Activated CD8-positive, alpha-beta memory T cell treated with anti-CD3 and anti-CD28 coated beads for 36 hours (primary cell): ENCODE measurements around the gene MAD1L1. TPM values are rescaled to one million over a fixed set of nuclear protein-coding genes. Genes with fewer than 3 reads are reported as not detected.

Experiments
- CTCF ChIA-PET: fragments of 350-600 bp; sonication (Branson Sonifier 250); formaldehyde crosslinking; loops from one replicate; lab custom pipeline; 2021; ENCODE audit warnings: antibody characterized with exemption; lab: Charles Lee
- POLR2A ChIA-PET: fragments of 350-600 bp; sonication (Branson Sonifier 250); formaldehyde crosslinking; loops from one replicate; lab custom pipeline; 2021; ENCODE audit warnings: antibody characterized with exemption; lab: Charles Lee
- total RNA-seq, 2 experiments: library from RNA; stranded (reverse); gene quantifications; one replicate each; pipeline ENCODE4 v1.2.3, GENCODE V29; 2021

MAD1L1 gene
- total RNA-seq, 2 experiments from 2014 or later = 39.4 to 40.8 TPM

GRCh38 chr7:1956141-1956540 lies 276.6 kb downstream of the MAD1L1 start:
- ChIA-PET CTCF (no interaction called here), POLR2A (no interaction called here)

GRCh38 chr7:1954366-1955004 lies 278.3 kb downstream of the MAD1L1 start:
- POLR2A ChIA-PET = no interaction called here

GRCh38 chr7:1953199-1954190 lies 279.2 kb downstream of the MAD1L1 start:
- ChIA-PET POLR2A (no interaction called here), CTCF (no interaction called here)

More at GRCh38 chr7:1954366-1955004, 278.3 kb downstream of the MAD1L1 start:
- CTCF ChIA-PET = no interaction called here

GRCh38 chr7:1952781-1953180 lies 280.0 kb downstream of the MAD1L1 start:
- POLR2A ChIA-PET = interaction anchor here (0.6 kb wide), 1 partner anchor 47 kb away, joined by 5 read pairs; no protein-coding TSS in a partner anchor
- CTCF ChIA-PET = no interaction called here

GRCh38 chr7:1952169-1952760 lies 280.5 kb downstream of the MAD1L1 start:
- CTCF ChIA-PET = no interaction called here
- POLR2A ChIA-PET = interaction anchor here (0.6 kb wide), 1 partner anchor 46 kb away, joined by 5 read pairs; no protein-coding TSS in a partner anchor

- POLR2A ChIA-PET = no interaction called here
- CTCF ChIA-PET = no interaction called here
These were observed 281.1 kb downstream of the MAD1L1 start for GRCh38 chr7:1951600-1951999.

- CTCF ChIA-PET = no interaction called here
- POLR2A ChIA-PET = no interaction called here
These were observed 281.6 kb downstream of the MAD1L1 start for GRCh38 chr7:1951159-1951536.

GRCh38 chr7:1950452-1951158 lies 282.1 kb downstream of the MAD1L1 start:
- POLR2A ChIA-PET = no interaction called here
- CTCF ChIA-PET = no interaction called here

- POLR2A ChIA-PET = no interaction called here
These were observed 282.7 kb downstream of the MAD1L1 start for GRCh38 chr7:1950066-1950451.

GRCh38 chr7:1949681-1950055 lies 283.1 kb downstream of the MAD1L1 start:
- POLR2A ChIA-PET = no interaction called here
- CTCF ChIA-PET = no interaction called here

More at GRCh38 chr7:1950066-1950451, 282.7 kb downstream of the MAD1L1 start:
- CTCF ChIA-PET = no interaction called here

GRCh38 chr7:1948887-1949680 lies 283.7 kb downstream of the MAD1L1 start:
- POLR2A ChIA-PET = no interaction called here
- CTCF ChIA-PET = no interaction called here

GRCh38 chr7:1948301-1948796 lies 284.4 kb downstream of the MAD1L1 start:
- CTCF ChIA-PET = no interaction called here
- POLR2A ChIA-PET = no interaction called here

GRCh38 chr7:1947586-1948217 lies 285.0 kb downstream of the MAD1L1 start:
- ChIA-PET CTCF (interaction anchor here (0.7 kb wide), 1 partner anchor 9 kb away, joined by 3 read pairs; no protein-coding TSS in a partner anchor), POLR2A (no interaction called here)

- POLR2A ChIA-PET = no interaction called here
- CTCF ChIA-PET = interaction anchor here (0.7 kb wide), 1 partner anchor 9 kb away, joined by 3 read pairs; no protein-coding TSS in a partner anchor
These were observed 285.8 kb downstream of the MAD1L1 start for GRCh38 chr7:1946773-1947450.

GRCh38 chr7:1946025-1946772 lies 286.5 kb downstream of the MAD1L1 start:
- CTCF ChIA-PET = no interaction called here
- POLR2A ChIA-PET = no interaction called here

GRCh38 chr7:1945558-1945957 lies 287.2 kb downstream of the MAD1L1 start:
- ChIA-PET POLR2A (no interaction called here), CTCF (no interaction called here)
